GM12878 (cell line): Measurements from ENCODE around the gene ASB2.

Experiments used
- CEBPB ChIP-seq, 2 experiments: fragments of 150-350 bp in 1 of 2; IDR thresholded peaks; 2 replicates each; pipeline ENCODE4 v1.6.1; 2012 to 2014; ENCODE audit warnings: low read depth in 2 of 2, low read length in 2 of 2, borderline replicate concordance in 1 of 2, inconsistent platforms in 1 of 2
- CHD1 ChIP-seq: IDR thresholded peaks from 2 replicates; pipeline ENCODE4 v1.6.1; 2012; ENCODE audit warnings: low read depth, low read length, improper control_type of control experiment
- CHD4 ChIP-seq: fragments of 200-600 bp; sonication (generic); IDR thresholded peaks from 2 replicates; pipeline ENCODE4 v1.6.1; 2016; ENCODE audit warnings: mild to moderate bottlenecking
- FOXM1 ChIP-seq: IDR thresholded peaks from 2 replicates; pipeline ENCODE4 v1.6.1; 2012; ENCODE audit warnings: low read depth, mild to moderate bottlenecking, inconsistent platforms, low read length, moderate library complexity
- MXI1 ChIP-seq: fragments of 150-350 bp; IDR thresholded peaks from 2 replicates; pipeline ENCODE4 v1.6.1; 2011; ENCODE audit warnings: low read depth, mild to moderate bottlenecking, inconsistent platforms, low read length, improper control_type of control experiment
- NFXL1 ChIP-seq: fragments of 450-650 bp; IDR thresholded peaks from 2 replicates; pipeline ENCODE4 v1.6.1; 2017; ENCODE audit warnings: antibody characterized with exemption, mild to moderate bottlenecking, borderline replicate concordance
- TF ChIP-seq, protein P1 (sequence below), 3 experiments: IDR thresholded peaks in 2 of 3; conservative IDR thresholded peaks in 1 of 3; 2 replicates each; pipeline ENCODE4 v1.5.1; 2011; ENCODE audit warnings: low read depth in 3 of 3, low read length in 3 of 3, mild to moderate bottlenecking in 3 of 3, control low read depth in 2 of 3, moderate library complexity in 2 of 3, inconsistent platforms in 1 of 3, mixed read lengths in 1 of 3; ENCODE audit not compliant: control insufficient read depth in 2 of 3, insufficient read depth in 1 of 3; ENCODE audit errors: extremely low read depth in 1 of 3
- TF ChIP-seq, protein P2 (sequence below): fragments of 450-650 bp; IDR thresholded peaks from 2 replicates; pipeline ENCODE4 v1.6.1; 2017; ENCODE audit warnings: mild to moderate bottlenecking

DNA sequence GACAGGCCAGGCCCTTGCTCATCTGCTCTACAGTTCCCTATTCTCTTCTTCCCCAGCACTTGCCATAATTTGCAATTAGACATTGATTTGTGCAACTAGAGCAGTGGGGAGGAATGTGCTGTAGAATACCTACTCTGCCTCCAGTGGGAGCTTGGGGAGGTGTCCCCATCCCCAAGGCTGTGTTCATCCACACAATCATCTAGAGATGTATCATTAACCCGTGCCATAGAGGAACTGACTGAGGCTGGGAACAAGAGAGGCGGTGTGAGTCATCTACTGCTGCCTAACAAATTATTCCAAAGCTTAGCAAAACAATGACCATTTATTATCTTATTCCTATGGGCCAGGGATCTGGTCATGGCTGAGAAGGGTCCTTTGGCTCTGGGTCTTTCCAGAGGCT lies 44.6 kb upstream of the ASB2 start:
- TF ChIP-seq, protein P1, sequence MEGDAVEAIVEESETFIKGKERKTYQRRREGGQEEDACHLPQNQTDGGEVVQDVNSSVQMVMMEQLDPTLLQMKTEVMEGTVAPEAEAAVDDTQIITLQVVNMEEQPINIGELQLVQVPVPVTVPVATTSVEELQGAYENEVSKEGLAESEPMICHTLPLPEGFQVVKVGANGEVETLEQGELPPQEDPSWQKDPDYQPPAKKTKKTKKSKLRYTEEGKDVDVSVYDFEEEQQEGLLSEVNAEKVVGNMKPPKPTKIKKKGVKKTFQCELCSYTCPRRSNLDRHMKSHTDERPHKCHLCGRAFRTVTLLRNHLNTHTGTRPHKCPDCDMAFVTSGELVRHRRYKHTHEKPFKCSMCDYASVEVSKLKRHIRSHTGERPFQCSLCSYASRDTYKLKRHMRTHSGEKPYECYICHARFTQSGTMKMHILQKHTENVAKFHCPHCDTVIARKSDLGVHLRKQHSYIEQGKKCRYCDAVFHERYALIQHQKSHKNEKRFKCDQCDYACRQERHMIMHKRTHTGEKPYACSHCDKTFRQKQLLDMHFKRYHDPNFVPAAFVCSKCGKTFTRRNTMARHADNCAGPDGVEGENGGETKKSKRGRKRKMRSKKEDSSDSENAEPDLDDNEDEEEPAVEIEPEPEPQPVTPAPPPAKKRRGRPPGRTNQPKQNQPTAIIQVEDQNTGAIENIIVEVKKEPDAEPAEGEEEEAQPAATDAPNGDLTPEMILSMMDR (IDR thresholded peaks at IDR 0.05 in 2 of 3, conservative IDR thresholded peaks at IDR 0.05 in 1 of 3; ENCODE audit: control insufficient read depth in 2 of 3, extremely low read depth in 1 of 3, insufficient read depth in 1 of 3, low read depth in 3 of 3, low read length in 3 of 3) = no peak
- no peak for TF ChIP-seq CHD1
- TF ChIP-seq, protein P2, sequence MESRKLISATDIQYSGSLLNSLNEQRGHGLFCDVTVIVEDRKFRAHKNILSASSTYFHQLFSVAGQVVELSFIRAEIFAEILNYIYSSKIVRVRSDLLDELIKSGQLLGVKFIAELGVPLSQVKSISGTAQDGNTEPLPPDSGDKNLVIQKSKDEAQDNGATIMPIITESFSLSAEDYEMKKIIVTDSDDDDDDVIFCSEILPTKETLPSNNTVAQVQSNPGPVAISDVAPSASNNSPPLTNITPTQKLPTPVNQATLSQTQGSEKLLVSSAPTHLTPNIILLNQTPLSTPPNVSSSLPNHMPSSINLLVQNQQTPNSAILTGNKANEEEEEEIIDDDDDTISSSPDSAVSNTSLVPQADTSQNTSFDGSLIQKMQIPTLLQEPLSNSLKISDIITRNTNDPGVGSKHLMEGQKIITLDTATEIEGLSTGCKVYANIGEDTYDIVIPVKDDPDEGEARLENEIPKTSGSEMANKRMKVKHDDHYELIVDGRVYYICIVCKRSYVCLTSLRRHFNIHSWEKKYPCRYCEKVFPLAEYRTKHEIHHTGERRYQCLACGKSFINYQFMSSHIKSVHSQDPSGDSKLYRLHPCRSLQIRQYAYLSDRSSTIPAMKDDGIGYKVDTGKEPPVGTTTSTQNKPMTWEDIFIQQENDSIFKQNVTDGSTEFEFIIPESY = no peak
- no peak for TF ChIP-seq CEBPB (IDR thresholded peaks at IDR 0.05; ENCODE audit: borderline replicate concordance in 1 of 2, low read depth in 2 of 2, low read length in 2 of 2)
- no peak for TF ChIP-seq NFXL1
- TF ChIP-seq MXI1 = no peak
- TF ChIP-seq CHD4 = no peak
- no peak for TF ChIP-seq FOXM1
